HG03108 (cell line): ENCODE data around the gene ZNF783.
A peak's percentile ranks its signal among the peaks of the same experiment; 100 is the strongest.
"Not testable (repeated sequence)": the region's sequence is repeated elsewhere in the genome, so short reads cannot be mapped to it uniquely, and the experiment has no call there.

Source experiments
- ATAC-seq: cut with Tn5 transposase; IDR thresholded peaks from one replicate; pipeline ENCODE4 v1.9.1; 2021; ENCODE audit warnings: moderate library complexity; ENCODE audit not compliant: unreplicated experiment

The ZNF783 gene

GRCh38 chr7:149261829-149262617, at the start of gene ZNF783:
Gene ZNF783 (plus strand): TSS chr7:149262196. CDS start chr7:149262334, 138 bp downstream.
- ATAC-seq = peak; percentile 87

DNA sequence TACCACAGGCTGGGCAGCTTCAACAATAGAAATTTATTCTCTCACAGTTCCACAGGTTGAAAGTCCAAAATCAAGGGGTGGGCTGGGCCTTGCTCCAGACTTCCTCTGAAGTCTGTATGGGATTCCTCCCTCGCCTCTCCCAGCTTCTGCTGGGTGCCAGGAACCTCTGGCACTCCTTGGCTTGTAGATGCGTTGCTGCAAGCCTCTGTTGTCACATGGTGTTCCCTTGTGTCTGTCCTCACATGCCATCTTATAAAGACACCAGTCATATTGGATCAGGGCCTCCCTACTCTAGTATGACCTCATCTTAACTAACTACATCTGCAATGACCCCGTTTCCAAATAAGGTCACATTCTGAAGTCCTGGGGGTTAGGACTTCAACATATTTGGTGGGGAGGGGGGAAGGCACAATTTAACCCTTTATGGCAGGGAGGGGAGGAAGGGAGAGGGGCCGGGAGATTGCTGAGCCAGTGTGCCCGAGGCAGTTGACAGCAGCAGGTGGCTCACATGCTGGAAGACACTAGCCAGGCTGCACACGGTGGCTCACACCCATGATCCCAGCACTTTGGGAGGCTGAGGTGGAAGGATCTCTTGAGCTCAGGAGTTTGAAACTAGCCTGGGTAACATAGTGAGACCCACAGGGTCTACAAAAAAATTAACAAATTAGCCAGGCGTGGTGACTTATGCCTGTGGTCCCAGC, 47.8 kb upstream of the ZNF783 start:
- no peak for ATAC-seq

DNA sequence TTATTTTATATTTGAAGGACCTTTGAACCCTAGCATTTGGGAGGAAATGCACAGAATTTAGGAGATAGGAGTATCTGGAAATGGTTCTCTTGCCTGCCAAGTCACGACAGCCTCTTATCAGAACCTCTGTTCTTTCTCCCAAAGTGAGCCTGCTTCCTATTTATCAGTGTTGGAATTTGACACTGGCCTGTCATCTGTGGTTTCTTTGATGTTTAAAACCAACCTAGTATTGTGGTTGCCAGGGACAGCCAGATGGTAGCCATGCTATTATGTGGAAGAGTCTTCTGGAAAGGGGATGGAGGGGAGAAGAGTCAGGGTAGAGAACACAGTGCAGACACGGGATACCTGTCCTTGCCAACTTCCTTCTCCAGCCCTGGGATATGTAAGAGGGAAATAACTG, 45.6 kb upstream of the ZNF783 start:
- ATAC-seq = no peak

- no peak for ATAC-seq
Observed at GRCh38 chr7:149217570-149217969, 44.4 kb upstream of the ZNF783 start.

- no peak for ATAC-seq
Observed at GRCh38 chr7:149218469-149219420, 43.3 kb upstream of the ZNF783 start.

DNA sequence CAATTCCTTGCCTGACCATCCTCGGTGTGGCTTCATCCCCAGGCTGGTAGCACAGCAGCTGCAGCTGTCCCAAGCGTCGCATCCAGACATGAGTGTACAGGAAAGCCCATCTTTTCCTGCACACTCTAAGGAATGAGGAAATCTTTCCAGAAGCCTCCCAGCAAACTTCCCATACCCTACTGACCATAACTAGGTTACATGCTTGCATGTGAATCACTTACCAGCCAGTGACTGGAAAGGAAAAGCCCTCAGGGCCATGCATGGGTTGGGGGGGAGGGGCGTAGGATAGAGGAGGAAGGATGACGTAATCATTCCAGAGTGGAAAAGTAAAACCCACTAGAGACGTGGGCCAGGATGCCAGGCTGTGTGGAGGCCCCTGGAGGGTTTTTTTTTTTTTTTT, 41.5 kb upstream of the ZNF783 start:
- ATAC-seq = no peak

GRCh38 chr7:149223176-149223575, 38.8 kb upstream of the ZNF783 start:
- ATAC-seq = no peak

- no peak for ATAC-seq
Observed at GRCh38 chr7:149223761-149224160, 38.2 kb upstream of the ZNF783 start.

GRCh38 chr7:149224352-149224751, 37.6 kb upstream of the ZNF783 start:
- no peak for ATAC-seq

GRCh38 chr7:149225106-149225505, 36.9 kb upstream of the ZNF783 start:
- ATAC-seq = no peak

DNA sequence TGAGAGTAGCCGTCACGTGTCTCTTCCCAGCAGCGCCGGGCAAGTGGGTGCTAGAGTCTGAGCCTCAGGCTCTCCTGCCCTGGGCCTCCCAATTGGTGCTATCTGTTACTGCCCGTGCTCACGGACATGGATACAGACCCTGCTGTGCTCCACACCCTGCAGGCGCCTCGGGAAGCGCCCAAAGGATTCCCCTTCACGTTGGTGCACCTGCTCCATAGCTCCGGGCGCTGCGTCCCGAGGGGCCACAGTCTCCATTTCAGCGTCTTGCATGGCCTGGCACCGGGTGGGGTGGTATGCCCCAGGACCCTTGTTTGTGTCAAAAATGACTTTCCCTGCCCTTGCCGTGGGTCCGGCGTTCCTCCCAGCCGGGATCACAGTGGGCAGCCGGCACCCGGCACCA, 36.3 kb upstream of the ZNF783 start:
- no peak for ATAC-seq

GRCh38 chr7:149226366-149226765, 35.6 kb upstream of the ZNF783 start:
- not testable (repeated sequence) for ATAC-seq

GRCh38 chr7:149226840-149227494, 35.0 kb upstream of the ZNF783 start:
- ATAC-seq = no peak

GRCh38 chr7:149228831-149229471, 33.0 kb upstream of the ZNF783 start:
- ATAC-seq = no peak

DNA sequence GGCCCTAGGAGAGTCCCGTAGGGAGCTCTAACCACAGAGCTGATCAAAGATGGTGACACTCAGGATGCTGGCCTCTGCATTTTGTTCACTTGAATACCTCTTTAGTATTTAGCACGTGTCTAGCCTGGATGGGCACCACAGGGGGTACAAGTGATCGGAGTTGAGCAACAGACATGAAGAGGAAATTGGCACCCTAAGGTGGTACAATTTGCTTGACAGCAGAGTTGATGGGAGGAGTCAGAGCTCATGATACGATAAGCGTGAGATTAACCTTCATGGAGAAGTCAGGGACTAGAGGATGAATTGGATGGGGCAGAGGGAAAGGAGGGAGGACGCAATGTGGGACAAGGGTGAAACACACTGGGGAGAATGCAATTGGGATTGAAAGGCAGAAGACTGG, 32.5 kb upstream of the ZNF783 start:
- ATAC-seq = no peak

DNA sequence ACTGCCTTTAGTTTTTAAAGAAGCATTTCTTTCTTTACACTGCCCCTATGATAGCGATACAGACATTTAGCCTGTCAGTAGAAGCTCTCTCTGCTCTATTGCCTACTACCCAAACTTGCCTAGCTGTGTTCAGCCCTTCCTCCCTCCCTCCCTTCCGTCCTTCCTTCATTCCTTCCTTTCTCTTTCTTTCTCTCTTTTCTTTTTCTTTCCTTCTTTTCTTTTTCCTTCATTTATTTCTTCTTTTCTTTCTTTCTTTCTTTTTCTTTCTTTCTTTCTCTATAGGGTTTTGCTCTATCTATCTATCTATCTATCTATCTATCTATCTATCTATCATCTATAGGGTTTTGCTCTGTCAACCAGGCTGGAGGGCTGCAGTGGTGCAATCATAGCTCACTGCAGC, 29.6 kb upstream of the ZNF783 start:
- no peak for ATAC-seq

- not testable (repeated sequence) for ATAC-seq
Observed at GRCh38 chr7:149233655-149234204, 28.3 kb upstream of the ZNF783 start.

GRCh38 chr7:149237502-149237901, 24.5 kb upstream of the ZNF783 start:
- no peak for ATAC-seq

- ATAC-seq = no peak
Observed at GRCh38 chr7:149238051-149238450, 23.9 kb upstream of the ZNF783 start.
